A549 treated with DMSO at 1 μM for 4 hours (cell line): ENCODE measurements around the gene CYP2A6. TPM values are rescaled to one million over a fixed set of nuclear protein-coding genes. Genes with fewer than 3 reads are reported as not detected.

Source experiments
- total RNA-seq: library from RNA; stranded (reverse); fragments of 200-300 nt; extraction: Qiagen RNA extraction; gene quantifications from 5 replicates; pipeline ENCODE4 v1.2.3, GENCODE V29; 2022; ENCODE audit warnings: low read depth

CYP2A6 gene, protein sequence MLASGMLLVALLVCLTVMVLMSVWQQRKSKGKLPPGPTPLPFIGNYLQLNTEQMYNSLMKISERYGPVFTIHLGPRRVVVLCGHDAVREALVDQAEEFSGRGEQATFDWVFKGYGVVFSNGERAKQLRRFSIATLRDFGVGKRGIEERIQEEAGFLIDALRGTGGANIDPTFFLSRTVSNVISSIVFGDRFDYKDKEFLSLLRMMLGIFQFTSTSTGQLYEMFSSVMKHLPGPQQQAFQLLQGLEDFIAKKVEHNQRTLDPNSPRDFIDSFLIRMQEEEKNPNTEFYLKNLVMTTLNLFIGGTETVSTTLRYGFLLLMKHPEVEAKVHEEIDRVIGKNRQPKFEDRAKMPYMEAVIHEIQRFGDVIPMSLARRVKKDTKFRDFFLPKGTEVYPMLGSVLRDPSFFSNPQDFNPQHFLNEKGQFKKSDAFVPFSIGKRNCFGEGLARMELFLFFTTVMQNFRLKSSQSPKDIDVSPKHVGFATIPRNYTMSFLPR
- total RNA-seq: 0.08 TPM in 1 of 5 replicates, not detected in the others

DNA sequence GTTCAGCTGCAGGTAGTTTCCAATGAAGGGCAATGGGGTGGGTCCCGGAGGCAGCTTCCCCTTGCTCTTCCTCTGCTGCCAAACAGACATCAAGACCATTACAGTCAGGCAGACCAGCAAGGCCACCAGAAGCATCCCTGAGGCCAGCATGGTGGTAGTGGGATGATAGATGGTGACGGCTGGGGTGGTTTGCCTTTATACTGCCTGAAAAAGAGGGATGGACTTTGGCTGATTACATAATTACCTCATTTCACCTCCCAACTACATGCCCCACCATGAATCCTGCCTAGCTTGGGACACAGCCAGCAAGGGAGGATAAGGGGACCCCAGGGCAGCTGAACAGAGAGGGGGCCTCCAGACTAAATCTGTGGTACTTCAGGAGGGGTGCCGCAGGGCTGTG, at the start of gene CYP2A6:
Gene CYP2A6 (minus strand): TSS at position 171 of the 400 bp plus-strand sequence. CDS start 21 bp downstream, at position 150.

DNA sequence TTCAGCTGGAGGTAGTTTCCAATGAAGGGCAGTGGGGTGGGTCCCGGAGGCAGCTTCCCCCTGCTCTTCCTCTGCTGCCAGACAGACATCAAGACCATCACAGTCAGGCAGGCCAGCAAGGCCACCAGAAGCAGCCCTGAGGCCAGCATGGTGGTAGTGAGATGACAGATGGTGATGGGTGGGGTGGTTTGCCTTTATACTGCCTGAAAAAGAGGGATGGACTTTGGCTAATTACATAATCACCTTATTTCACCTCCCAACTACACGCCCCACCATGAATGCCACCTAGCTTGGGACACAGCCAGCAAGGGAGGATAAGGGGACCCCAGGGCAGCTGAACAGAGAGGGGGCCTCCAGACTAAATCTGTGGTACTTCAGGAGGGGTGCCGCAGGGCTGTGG, 31.8 kb upstream of the CYP2A6 start, which contains the start of gene CYP2A7:
Gene CYP2A7 (minus strand): TSS at position 170 of the 400 bp plus-strand sequence. CDS start 21 bp downstream, at position 149.

DNA sequence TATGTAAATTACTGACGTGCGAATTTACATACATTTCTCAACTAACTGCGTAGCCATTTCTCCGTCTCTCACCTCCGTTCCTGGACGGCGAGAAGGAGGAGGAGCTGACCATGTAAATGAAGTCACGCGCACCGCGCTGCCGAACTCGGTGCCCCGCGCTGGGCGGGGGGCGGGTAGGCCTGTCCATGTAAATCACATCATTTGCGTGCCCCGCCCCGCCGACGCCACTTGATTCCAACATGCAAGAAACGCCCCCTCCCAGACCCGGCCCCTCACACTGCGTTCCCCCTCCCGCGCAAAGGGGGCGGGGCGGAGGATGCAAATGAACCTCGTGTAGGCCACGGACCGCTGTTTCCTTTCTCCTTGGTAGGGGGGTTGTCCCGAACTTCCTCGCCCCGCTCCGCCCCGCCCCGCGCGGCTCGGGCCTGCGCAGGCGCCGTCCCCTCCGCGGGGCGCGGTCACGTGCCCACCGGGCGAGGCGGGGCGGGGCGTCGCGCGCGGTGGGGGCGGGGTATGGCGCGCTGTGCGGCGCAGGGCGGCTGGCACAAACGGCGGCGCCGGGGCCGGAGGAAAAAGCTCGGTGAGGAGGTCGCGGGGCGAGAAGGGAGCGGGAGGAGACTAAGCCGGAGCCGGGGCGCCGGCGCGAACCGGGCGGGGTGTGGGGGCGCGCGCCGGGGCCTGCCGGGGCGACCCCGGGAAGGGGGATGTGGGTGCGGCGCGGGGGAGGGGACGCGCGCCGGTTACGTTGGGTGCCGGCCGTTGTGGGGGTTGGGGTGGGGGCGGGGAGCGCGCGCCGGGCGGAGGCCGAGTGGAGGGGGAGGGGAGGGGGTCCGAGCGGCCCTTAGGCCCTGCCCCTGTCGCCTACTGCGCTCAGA, 51.3 kb downstream of the CYP2A6 start, which contains the start of gene EGLN2:
Gene EGLN2 (plus strand): TSS at position 509 of the 875 bp plus-strand sequence. CDS start 1,382 bp downstream, outside the sequence.

Other genes starting within 250 kb of the CYP2A6 start
- 46.1 to 67.2 TPM (median 60.0 TPM) in 5 replicates for gene LTBP4, start 249.1 kb downstream of the CYP2A6 start, total RNA-seq
- 57.1 to 72.3 TPM (median 58.4 TPM) in 5 replicates for gene NUMBL, start 159.8 kb downstream of the CYP2A6 start, total RNA-seq
- 62.6 to 72.2 TPM (median 69.9 TPM) in 5 replicates for gene COQ8B, start 133.6 kb downstream of the CYP2A6 start, total RNA-seq
- gene ITPKC, start 133.3 kb downstream of the CYP2A6 start, total RNA-seq: 17.8 to 18.8 TPM (median 18.5 TPM) in 5 replicates
- 16.4 to 19.7 TPM (median 18.4 TPM) in 5 replicates for gene ACTMAP, start 100.0 kb downstream of the CYP2A6 start, total RNA-seq
- 140 to 190 TPM (median 160 TPM) in 5 replicates for gene SNRPA, start 99.2 kb downstream of the CYP2A6 start, total RNA-seq
- not detected in 5 replicates for gene MIA, start 74.9 kb downstream of the CYP2A6 start, total RNA-seq
- 15.1 to 20.6 TPM (median 18.3 TPM) in 5 replicates for gene RAB4B, start 72.2 kb downstream of the CYP2A6 start, total RNA-seq
- gene EGLN2, start 51.3 kb downstream of the CYP2A6 start, total RNA-seq: 72.5 to 87.8 TPM (median 80.5 TPM) in 5 replicates
- not detected in 5 replicates for gene CYP2A7, start 31.8 kb upstream of the CYP2A6 start, total RNA-seq
- gene CYP2B6, start 140.8 kb upstream of the CYP2A6 start, total RNA-seq: 0.05 to 0.07 TPM in 2 of 5 replicates, not detected in the others
- gene CYP2A13, start 238.0 kb upstream of the CYP2A6 start, total RNA-seq: not detected in 5 replicates